HCT116 (cell line): ENCODE results near the gene CHRD. TPM values are rescaled to one million over a fixed set of nuclear protein-coding genes. Genes with fewer than 3 reads are reported as not detected.

Experiments used
- ATAC-seq: fragments of 200-7000 bp; cut with Tn5 transposase; 2 replicates; pipeline ENCODE4 v1.9.1; 2020; ENCODE audit warnings: mild to moderate bottlenecking, moderate library complexity
- BruUV-seq: library from RNA; stranded (reverse); fragments of 400-500 nt; replicated peaks from 2 replicates; lab custom pipeline; 2021; lab: Mats Ljungman, UMichigan
- CTCF ChIA-PET: fragments of 300-600 bp; sonication (Branson Sonifier 250); formaldehyde crosslinking; loops from one replicate; lab custom pipeline; 2021; ENCODE audit warnings: antibody characterized with exemption; lab: Charles Lee
- POLR2A ChIA-PET: fragments of 300-600, 350-600 bp; sonication (Branson Sonifier 250); formaldehyde crosslinking; loops from one replicate; lab custom pipeline; 2021; ENCODE audit warnings: antibody characterized with exemption; lab: Charles Lee
- RAD21 ChIA-PET, 2 experiments: fragments of 300-600 bp; sonication (Branson Sonifier 250); formaldehyde crosslinking; loops; one replicate each; lab custom pipeline; 2023; ENCODE audit warnings: low total read pairs in 2 of 2; ENCODE audit not compliant: uncharacterized antibody in 2 of 2, unreplicated experiment in 2 of 2, low non-redundant PET in 1 of 2; lab: Charles Lee
- DNase-seq: peaks from one replicate; pipeline ENCODE4 v3.0.0-alpha.2; 2010; ENCODE audit warnings: low read depth, low spot score
- H2AFZ ChIP-seq: fragments of 200-600 bp; shearing (Covaris generic), sonication (generic); 2 replicates; pipeline ENCODE4 v1.6.1; 2017; ENCODE audit warnings: low read depth, mixed run types, mixed read lengths, antibody characterized with exemption, low read length; ENCODE audit not compliant: poor library complexity, severe bottlenecking
- H3K27ac ChIP-seq: 2 replicates; pipeline ENCODE4 v1.5.1; 2012; ENCODE audit warnings: low read depth, low read length
- H3K27me3 ChIP-seq: fragments of 200-600 bp; sonication (generic); 2 replicates; pipeline ENCODE4 v1.6.1; 2016; ENCODE audit warnings: mixed run types, low read length, mixed read lengths; ENCODE audit not compliant: insufficient read depth
- H3K36me3 ChIP-seq, 2 experiments: fragments of 200-500 bp in 1 of 2; fragments of 200-600 bp in 1 of 2; sonication (Bioruptor generic) in 1 of 2; sonication (generic) in 1 of 2; 2 replicates each; pipeline versions ENCODE4 v1.5.1 to v1.6.1; 2014 to 2016; ENCODE audit warnings: low read length in 2 of 2, inconsistent platforms in 1 of 2, mixed read lengths in 1 of 2, mixed run types in 1 of 2; ENCODE audit not compliant: insufficient read depth in 2 of 2, control insufficient read depth in 1 of 2
- H3K4me1 ChIP-seq, 2 experiments: fragments of 200-600 bp in 1 of 2; sonication (generic) in 1 of 2; 2 replicates each; pipeline versions ENCODE4 v1.5.1 to v1.6.1; 2012 to 2017; ENCODE audit warnings: low read length in 2 of 2, inconsistent platforms in 1 of 2, mild to moderate bottlenecking in 1 of 2, mixed read lengths in 1 of 2, mixed run types in 1 of 2, moderate library complexity in 1 of 2; ENCODE audit not compliant: insufficient read depth in 2 of 2, control insufficient read depth in 1 of 2
- H3K4me2 ChIP-seq: fragments of 200-600 bp; sonication (generic); 2 replicates; pipeline ENCODE4 v1.6.1; 2017; ENCODE audit warnings: mixed run types, low read length, mixed read lengths
- H3K4me3 ChIP-seq, 2 experiments: fragments of 200-600 bp in 1 of 2; sonication (generic) in 1 of 2; replicated peaks in 1 of 2; 2 replicates each; pipeline ENCODE4 v1.5.1; 2011 to 2016; ENCODE audit warnings: low read length in 2 of 2, control low read depth in 1 of 2, low read depth in 1 of 2, mild to moderate bottlenecking in 1 of 2, mixed read lengths in 1 of 2, mixed run types in 1 of 2
- H3K79me2 ChIP-seq: fragments of 200-600 bp; sonication (generic); 2 replicates; pipeline ENCODE4 v1.6.1; 2017; ENCODE audit warnings: mild to moderate bottlenecking, mixed run types, low read length, moderate library complexity, mixed read lengths; ENCODE audit not compliant: insufficient read depth
- H3K9ac ChIP-seq: fragments of 200-600 bp; sonication (generic); 2 replicates; pipeline ENCODE4 v1.6.1; 2016; ENCODE audit warnings: low read length, mixed read lengths
- H3K9me2 ChIP-seq: fragments of 200-600 bp; sonication (generic), shearing (Covaris generic); 2 replicates; pipeline ENCODE4 v1.6.1; 2017; ENCODE audit warnings: mixed run types, mild to moderate bottlenecking, moderate library complexity; ENCODE audit not compliant: insufficient read depth
- H3K9me3 ChIP-seq, 2 experiments: fragments of 200-500 bp in 1 of 2; fragments of 200-600 bp in 1 of 2; sonication (Bioruptor generic) in 1 of 2; sonication (generic) in 1 of 2; 2 replicates each; pipeline ENCODE4 v1.6.1; 2014 to 2017; ENCODE audit warnings: low read length in 2 of 2, mixed read lengths in 2 of 2, inconsistent platforms in 1 of 2, low read depth in 1 of 2, mild to moderate bottlenecking in 1 of 2, mixed run types in 1 of 2, moderate library complexity in 1 of 2; ENCODE audit not compliant: control insufficient read depth in 1 of 2, insufficient read depth in 1 of 2
- H4K20me1 ChIP-seq: fragments of 200-600 bp; sonication (generic), shearing (Covaris generic); 2 replicates; pipeline ENCODE4 v1.6.1; 2017; ENCODE audit warnings: mixed run types, mild to moderate bottlenecking, moderate library complexity; ENCODE audit not compliant: insufficient read depth
- CBX3 ChIP-seq: IDR thresholded peaks from 2 replicates; pipeline ENCODE4 v1.6.1; 2012; ENCODE audit warnings: low read depth
- CEBPB ChIP-seq: IDR thresholded peaks from 2 replicates; pipeline ENCODE4 v1.6.1; 2012; ENCODE audit warnings: low read depth
- EGR1 ChIP-seq: IDR thresholded peaks from 2 replicates; pipeline ENCODE4 v1.6.1; 2012; ENCODE audit warnings: low read depth
- ELF1 ChIP-seq: IDR thresholded peaks from 2 replicates; pipeline ENCODE4 v1.6.1; 2012; ENCODE audit warnings: low read depth, borderline replicate concordance
- EZH2phosphoT487 ChIP-seq: fragments of 200-600 bp; IDR thresholded peaks from 2 replicates; pipeline ENCODE4 v1.6.1; 2018; ENCODE audit warnings: antibody characterized with exemption, borderline replicate concordance
- FOSL1 ChIP-seq: IDR thresholded peaks from 2 replicates; pipeline ENCODE4 v1.6.1; 2012; ENCODE audit warnings: low read depth
- JUND ChIP-seq: IDR thresholded peaks from 2 replicates; pipeline ENCODE4 v1.6.1; 2012
- POLR2AphosphoS5 ChIP-seq: IDR thresholded peaks from 2 replicates; pipeline ENCODE4 v1.6.1; 2011; ENCODE audit warnings: mild to moderate bottlenecking, low read depth, low read length, moderate library complexity
- RAD21 ChIP-seq: IDR thresholded peaks from 2 replicates; pipeline ENCODE4 v1.6.1; 2012; ENCODE audit warnings: low read depth, mild to moderate bottlenecking
- SIN3A ChIP-seq: IDR thresholded peaks from 2 replicates; pipeline ENCODE4 v1.6.1; 2012; ENCODE audit warnings: low read depth
- SP1 ChIP-seq: IDR thresholded peaks from 2 replicates; pipeline ENCODE4 v1.6.1; 2012; ENCODE audit warnings: low read depth
- SRF ChIP-seq: IDR thresholded peaks from 2 replicates; pipeline ENCODE4 v1.6.1; 2012; ENCODE audit warnings: low read depth
- TCF7L2 ChIP-seq: IDR thresholded peaks from 2 replicates; pipeline ENCODE4 v1.7.0; 2011; ENCODE audit warnings: borderline replicate concordance, inconsistent platforms; ENCODE audit not compliant: insufficient read depth, insufficient read length; ENCODE audit errors: extremely low read depth
- YY1 ChIP-seq: IDR thresholded peaks from 2 replicates; pipeline ENCODE4 v1.6.1; 2011; ENCODE audit warnings: low read length, low read depth, moderate library complexity, mild to moderate bottlenecking; ENCODE audit not compliant: insufficient replicate concordance; ENCODE audit errors: extremely low read depth
- ZNF274 ChIP-seq: fragments of 200-500 bp; sonication (Bioruptor generic); IDR thresholded peaks from 2 replicates; pipeline ENCODE4 v1.6.1; 2014; ENCODE audit warnings: mild to moderate bottlenecking, low read depth, low read length, inconsistent platforms
- intact Hi-C: fragments of 100-400 bp; cut with micrococcal nuclease; formaldehyde crosslinking; loops from 2 replicates; pipeline ENCODE4 v1.10.0; 2022
- total RNA-seq: library from RNA; stranded (reverse); gene quantifications from one replicate; pipeline ENCODE4 v1.2.1, GENCODE V29; 2021; ENCODE audit not compliant: unreplicated experiment
- TF ChIP-seq, protein P1 (sequence below): IDR thresholded peaks from 2 replicates; pipeline ENCODE4 v1.6.1; 2012; ENCODE audit warnings: low read depth
- TF ChIP-seq, protein P2 (sequence below): IDR thresholded peaks from 2 replicates; pipeline ENCODE4 v1.6.1; 2011; ENCODE audit warnings: mild to moderate bottlenecking, low read length, moderate library complexity; ENCODE audit not compliant: insufficient replicate concordance; ENCODE audit errors: extremely low read depth
- TF ChIP-seq, protein P3 (sequence below): IDR thresholded peaks from 2 replicates; pipeline ENCODE4 v1.6.1; 2012
- TF ChIP-seq, protein P4 (sequence below), 3 experiments: fragments of 200-600 bp in 1 of 3; sonication (generic) in 1 of 3; IDR thresholded peaks in 2 of 3; conservative IDR thresholded peaks in 1 of 3; 2 replicates each; pipeline ENCODE4 v1.5.1; 2012 to 2017; ENCODE audit warnings: low read depth in 2 of 3, low read length in 2 of 3, antibody characterized with exemption in 1 of 3, borderline replicate concordance in 1 of 3, control low read depth in 1 of 3, mild to moderate bottlenecking in 1 of 3, mixed read lengths in 1 of 3, mixed run types in 1 of 3, moderate library complexity in 1 of 3; ENCODE audit not compliant: insufficient read depth in 1 of 3
- TF ChIP-seq, protein P5 (sequence below): IDR thresholded peaks from 2 replicates; pipeline ENCODE4 v1.6.1; 2012

CHRD gene
- total RNA-seq, 1 experiment from 2014 or later, result 8.0 TPM

DNA sequence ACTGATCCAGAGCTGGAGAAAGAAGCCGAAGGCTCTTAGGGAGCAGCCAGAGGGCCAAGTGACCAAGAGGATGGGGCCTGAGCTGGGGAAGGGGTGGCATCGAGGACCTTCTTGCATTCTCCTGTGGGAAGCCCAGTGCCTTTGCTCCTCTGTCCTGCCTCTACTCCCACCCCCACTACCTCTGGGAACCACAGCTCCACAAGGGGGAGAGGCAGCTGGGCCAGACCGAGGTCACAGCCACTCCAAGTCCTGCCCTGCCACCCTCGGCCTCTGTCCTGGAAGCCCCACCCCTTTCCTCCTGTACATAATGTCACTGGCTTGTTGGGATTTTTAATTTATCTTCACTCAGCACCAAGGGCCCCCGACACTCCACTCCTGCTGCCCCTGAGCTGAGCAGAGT lies 9.5 kb downstream of the CHRD start:
- Histone ChIP-seq H3K27ac (no peak overlapping the region), H3K4me2 (no peak overlapping the region), H3K9ac (no peak overlapping the region), H4K20me1 (no peaks in the 10 kb centered on the region), H3K9me3 (no peaks in the 10 kb centered on the region), H3K79me2 (no peaks in the 10 kb centered on the region), H3K4me3 (no peak overlapping the region), H3K9me2 (no peaks in the 10 kb centered on the region), H2AFZ (no peak overlapping the region), H3K36me3 (no peaks in the 10 kb centered on the region), H3K27me3 (no peaks in the 10 kb centered on the region), H3K4me1 (no peaks in the 10 kb centered on the region)
- ChIA-PET CTCF (no interaction called here), POLR2A (no interaction called here), RAD21 (no interaction called here)
- no peak for DNase-seq
- intact Hi-C loops, result no loop called here
- ATAC-seq, result peak; percentile 32; the same call in 1 of the 2 replicates
- BruUV-seq, result no TSS peak
- TF ChIP-seq, protein P1, sequence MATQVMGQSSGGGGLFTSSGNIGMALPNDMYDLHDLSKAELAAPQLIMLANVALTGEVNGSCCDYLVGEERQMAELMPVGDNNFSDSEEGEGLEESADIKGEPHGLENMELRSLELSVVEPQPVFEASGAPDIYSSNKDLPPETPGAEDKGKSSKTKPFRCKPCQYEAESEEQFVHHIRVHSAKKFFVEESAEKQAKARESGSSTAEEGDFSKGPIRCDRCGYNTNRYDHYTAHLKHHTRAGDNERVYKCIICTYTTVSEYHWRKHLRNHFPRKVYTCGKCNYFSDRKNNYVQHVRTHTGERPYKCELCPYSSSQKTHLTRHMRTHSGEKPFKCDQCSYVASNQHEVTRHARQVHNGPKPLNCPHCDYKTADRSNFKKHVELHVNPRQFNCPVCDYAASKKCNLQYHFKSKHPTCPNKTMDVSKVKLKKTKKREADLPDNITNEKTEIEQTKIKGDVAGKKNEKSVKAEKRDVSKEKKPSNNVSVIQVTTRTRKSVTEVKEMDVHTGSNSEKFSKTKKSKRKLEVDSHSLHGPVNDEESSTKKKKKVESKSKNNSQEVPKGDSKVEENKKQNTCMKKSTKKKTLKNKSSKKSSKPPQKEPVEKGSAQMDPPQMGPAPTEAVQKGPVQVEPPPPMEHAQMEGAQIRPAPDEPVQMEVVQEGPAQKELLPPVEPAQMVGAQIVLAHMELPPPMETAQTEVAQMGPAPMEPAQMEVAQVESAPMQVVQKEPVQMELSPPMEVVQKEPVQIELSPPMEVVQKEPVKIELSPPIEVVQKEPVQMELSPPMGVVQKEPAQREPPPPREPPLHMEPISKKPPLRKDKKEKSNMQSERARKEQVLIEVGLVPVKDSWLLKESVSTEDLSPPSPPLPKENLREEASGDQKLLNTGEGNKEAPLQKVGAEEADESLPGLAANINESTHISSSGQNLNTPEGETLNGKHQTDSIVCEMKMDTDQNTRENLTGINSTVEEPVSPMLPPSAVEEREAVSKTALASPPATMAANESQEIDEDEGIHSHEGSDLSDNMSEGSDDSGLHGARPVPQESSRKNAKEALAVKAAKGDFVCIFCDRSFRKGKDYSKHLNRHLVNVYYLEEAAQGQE, result no peak
- TF ChIP-seq ZNF274 (no peak), SIN3A (no peak), SRF (no peak), SP1 (no peak), EGR1 (no peak), JUND (no peak), ELF1 (no peak), FOSL1 (no peak), EZH2phosphoT487 (no peak), CBX3 (no peak), POLR2AphosphoS5 (no peak), CEBPB (no peak), YY1 (no peak), RAD21 (no peak), TCF7L2 (no peak)
- TF ChIP-seq, protein P2, sequence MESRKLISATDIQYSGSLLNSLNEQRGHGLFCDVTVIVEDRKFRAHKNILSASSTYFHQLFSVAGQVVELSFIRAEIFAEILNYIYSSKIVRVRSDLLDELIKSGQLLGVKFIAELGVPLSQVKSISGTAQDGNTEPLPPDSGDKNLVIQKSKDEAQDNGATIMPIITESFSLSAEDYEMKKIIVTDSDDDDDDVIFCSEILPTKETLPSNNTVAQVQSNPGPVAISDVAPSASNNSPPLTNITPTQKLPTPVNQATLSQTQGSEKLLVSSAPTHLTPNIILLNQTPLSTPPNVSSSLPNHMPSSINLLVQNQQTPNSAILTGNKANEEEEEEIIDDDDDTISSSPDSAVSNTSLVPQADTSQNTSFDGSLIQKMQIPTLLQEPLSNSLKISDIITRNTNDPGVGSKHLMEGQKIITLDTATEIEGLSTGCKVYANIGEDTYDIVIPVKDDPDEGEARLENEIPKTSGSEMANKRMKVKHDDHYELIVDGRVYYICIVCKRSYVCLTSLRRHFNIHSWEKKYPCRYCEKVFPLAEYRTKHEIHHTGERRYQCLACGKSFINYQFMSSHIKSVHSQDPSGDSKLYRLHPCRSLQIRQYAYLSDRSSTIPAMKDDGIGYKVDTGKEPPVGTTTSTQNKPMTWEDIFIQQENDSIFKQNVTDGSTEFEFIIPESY, result no peak
- TF ChIP-seq, protein P3, sequence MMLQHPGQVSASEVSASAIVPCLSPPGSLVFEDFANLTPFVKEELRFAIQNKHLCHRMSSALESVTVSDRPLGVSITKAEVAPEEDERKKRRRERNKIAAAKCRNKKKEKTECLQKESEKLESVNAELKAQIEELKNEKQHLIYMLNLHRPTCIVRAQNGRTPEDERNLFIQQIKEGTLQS, result no peak
- TF ChIP-seq, protein P4, sequence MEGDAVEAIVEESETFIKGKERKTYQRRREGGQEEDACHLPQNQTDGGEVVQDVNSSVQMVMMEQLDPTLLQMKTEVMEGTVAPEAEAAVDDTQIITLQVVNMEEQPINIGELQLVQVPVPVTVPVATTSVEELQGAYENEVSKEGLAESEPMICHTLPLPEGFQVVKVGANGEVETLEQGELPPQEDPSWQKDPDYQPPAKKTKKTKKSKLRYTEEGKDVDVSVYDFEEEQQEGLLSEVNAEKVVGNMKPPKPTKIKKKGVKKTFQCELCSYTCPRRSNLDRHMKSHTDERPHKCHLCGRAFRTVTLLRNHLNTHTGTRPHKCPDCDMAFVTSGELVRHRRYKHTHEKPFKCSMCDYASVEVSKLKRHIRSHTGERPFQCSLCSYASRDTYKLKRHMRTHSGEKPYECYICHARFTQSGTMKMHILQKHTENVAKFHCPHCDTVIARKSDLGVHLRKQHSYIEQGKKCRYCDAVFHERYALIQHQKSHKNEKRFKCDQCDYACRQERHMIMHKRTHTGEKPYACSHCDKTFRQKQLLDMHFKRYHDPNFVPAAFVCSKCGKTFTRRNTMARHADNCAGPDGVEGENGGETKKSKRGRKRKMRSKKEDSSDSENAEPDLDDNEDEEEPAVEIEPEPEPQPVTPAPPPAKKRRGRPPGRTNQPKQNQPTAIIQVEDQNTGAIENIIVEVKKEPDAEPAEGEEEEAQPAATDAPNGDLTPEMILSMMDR (IDR thresholded peaks at IDR 0.05 in 2 of 3, conservative IDR thresholded peaks at IDR 0.05 in 1 of 3; ENCODE audit: borderline replicate concordance in 1 of 3, insufficient read depth in 1 of 3, low read depth in 2 of 3, low read length in 2 of 3), result no peak
- TF ChIP-seq, protein P5, sequence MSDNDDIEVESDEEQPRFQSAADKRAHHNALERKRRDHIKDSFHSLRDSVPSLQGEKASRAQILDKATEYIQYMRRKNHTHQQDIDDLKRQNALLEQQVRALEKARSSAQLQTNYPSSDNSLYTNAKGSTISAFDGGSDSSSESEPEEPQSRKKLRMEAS, result no peak
